IMR-90 (cell line): ENCODE measurements around the gene CLEC7A. TPM values are rescaled to one million over a fixed set of nuclear protein-coding genes. Genes with fewer than 3 reads are reported as not detected.

Experiments
- ATAC-seq: fragments of 200-7000 bp; cut with Tn5 transposase; 2 replicates; pipeline ENCODE4 v1.9.1; 2020; ENCODE audit warnings: low read depth, mild to moderate bottlenecking, moderate library complexity
- BruUV-seq: library from RNA; stranded (reverse); fragments of 400-500 nt; replicated peaks from 2 replicates; lab custom pipeline; 2021; lab: Mats Ljungman, UMichigan
- CTCF ChIA-PET: fragments of 300-600 bp; formaldehyde crosslinking; extraction: SDS; loops from one replicate; lab custom pipeline; 2021; ENCODE audit warnings: antibody characterized with exemption; lab: Yijun Ruan, JAX
- POLR2A ChIA-PET: fragments of 300-600 bp; sonication (Branson Sonifier 250); formaldehyde crosslinking; loops from one replicate; lab custom pipeline; 2022; ENCODE audit warnings: antibody characterized with exemption; ENCODE audit not compliant: unreplicated experiment; lab: Charles Lee
- DNase-seq: peaks from one replicate; pipeline ENCODE4 v3.0.0; 2013
- H2AFZ ChIP-seq: replicated peaks from 2 replicates; pipeline ENCODE3; 2013; ENCODE audit warnings: low read length, mild to moderate bottlenecking; ENCODE audit not compliant: poor library complexity
- H2AK5ac ChIP-seq: 2 replicates; pipeline ENCODE4 v1.6.1; 2013; ENCODE audit warnings: low read depth, low read length, inconsistent platforms
- H2AK9ac ChIP-seq: replicated peaks from 2 replicates; pipeline ENCODE3; 2013; ENCODE audit warnings: mild to moderate bottlenecking, low read depth, low read length, moderate library complexity; ENCODE audit not compliant: poor library complexity
- H2BK120ac ChIP-seq: 2 replicates; pipeline ENCODE4 v1.6.1; 2013; ENCODE audit warnings: low read depth, low read length, inconsistent platforms
- H2BK15ac ChIP-seq: 3 replicates; pipeline ENCODE4 v1.6.1; 2013; ENCODE audit warnings: low read depth, low read length, inconsistent platforms
- H2BK20ac ChIP-seq: 2 replicates; pipeline ENCODE4 v1.6.1; 2013; ENCODE audit warnings: low read depth, mild to moderate bottlenecking, inconsistent platforms, low read length, moderate library complexity
- H2BK5ac ChIP-seq: 2 replicates; pipeline ENCODE4 v1.6.1; 2013; ENCODE audit warnings: mild to moderate bottlenecking, low read depth, low read length, inconsistent platforms; ENCODE audit not compliant: poor library complexity, severe bottlenecking
- H3K14ac ChIP-seq: replicated peaks from 2 replicates; pipeline ENCODE4 v1.6.1; 2013; ENCODE audit warnings: low read depth, low read length, inconsistent platforms
- H3K18ac ChIP-seq: 2 replicates; pipeline ENCODE4 v1.6.1; 2013; ENCODE audit warnings: low read depth, low read length, control low read depth
- H3K23ac ChIP-seq: 2 replicates; pipeline ENCODE4 v1.6.1; 2013; ENCODE audit warnings: low read depth, low read length, inconsistent platforms
- H3K27ac ChIP-seq: 2 replicates; pipeline ENCODE4 v1.5.1; 2013; ENCODE audit warnings: mild to moderate bottlenecking, control low read depth, low read length; ENCODE audit not compliant: insufficient read depth
- H3K27me3 ChIP-seq: 2 replicates; pipeline ENCODE4 v1.6.1; 2013; ENCODE audit warnings: low read length; ENCODE audit not compliant: control insufficient read depth, insufficient read depth
- H3K36me3 ChIP-seq: 2 replicates; pipeline ENCODE4 v1.6.1; 2013; ENCODE audit warnings: low read length, mixed read lengths; ENCODE audit not compliant: control insufficient read depth, insufficient read depth
- H3K4ac ChIP-seq: 2 replicates; pipeline ENCODE4 v1.6.1; 2013; ENCODE audit warnings: low read depth, low read length, inconsistent platforms
- H3K4me1 ChIP-seq: 2 replicates; pipeline ENCODE4 v1.6.1; 2013; ENCODE audit warnings: low read length, mixed read lengths; ENCODE audit not compliant: control insufficient read depth, insufficient read depth
- H3K4me2 ChIP-seq: 2 replicates; pipeline ENCODE4 v1.6.1; 2013; ENCODE audit warnings: low read depth, mild to moderate bottlenecking, control low read depth, low read length, moderate library complexity
- H3K4me3 ChIP-seq: 2 replicates; pipeline ENCODE4 v1.5.1; 2013; ENCODE audit warnings: low read depth, mild to moderate bottlenecking, control low read depth, low read length, moderate library complexity; ENCODE audit not compliant: insufficient read depth
- H3K56ac ChIP-seq: 2 replicates; pipeline ENCODE4 v1.6.1; 2013; ENCODE audit warnings: low read length, inconsistent platforms; ENCODE audit not compliant: insufficient read depth; ENCODE audit errors: extremely low read depth
- H3K79me1 ChIP-seq, 2 experiments: 2 replicates each; pipeline ENCODE4 v1.6.1; 2013; ENCODE audit warnings: low read length in 2 of 2, inconsistent platforms in 1 of 2, low read depth in 1 of 2
- H3K9ac ChIP-seq: 2 replicates; pipeline ENCODE4 v1.6.1; 2013; ENCODE audit warnings: low read depth, low read length, control low read depth
- H3K9me1 ChIP-seq: 2 replicates; pipeline ENCODE4 v1.6.1; 2013; ENCODE audit warnings: low read length, inconsistent platforms; ENCODE audit not compliant: insufficient read depth
- H3K9me3 ChIP-seq: 2 replicates; pipeline ENCODE4 v1.6.1; 2013; ENCODE audit warnings: low read length; ENCODE audit not compliant: control insufficient read depth, insufficient read depth
- H4K20me1 ChIP-seq: 2 replicates; pipeline ENCODE4 v1.6.1; 2013; ENCODE audit warnings: low read length, inconsistent platforms; ENCODE audit not compliant: insufficient read depth
- H4K5ac ChIP-seq: 2 replicates; pipeline ENCODE4 v1.6.1; 2013; ENCODE audit warnings: mild to moderate bottlenecking, low read depth, low read length, control low read depth
- H4K8ac ChIP-seq, 2 experiments: 2 replicates each; pipeline ENCODE4 v1.6.1; 2013; ENCODE audit warnings: low read depth in 2 of 2, low read length in 2 of 2, control low read depth in 1 of 2, inconsistent platforms in 1 of 2
- H4K91ac ChIP-seq: 2 replicates; pipeline ENCODE4 v1.6.1; 2013; ENCODE audit warnings: low read depth, low read length, inconsistent platforms; ENCODE audit not compliant: insufficient read depth
- BHLHE40 ChIP-seq: fragments of 150-350 bp; IDR thresholded peaks from 2 replicates; pipeline ENCODE4 v1.6.1; 2016; ENCODE audit warnings: mild to moderate bottlenecking, low read depth, low read length
- CEBPB ChIP-seq: IDR thresholded peaks from 2 replicates; pipeline ENCODE4 v1.6.1; 2012; ENCODE audit warnings: low read depth, low read length, improper control_type of control experiment
- CHD1 ChIP-seq: IDR thresholded peaks from 2 replicates; pipeline ENCODE4 v1.6.1; 2012; ENCODE audit warnings: low read depth, low read length, improper control_type of control experiment
- CTCF ChIP-seq: conservative IDR thresholded peaks from 2 replicates; pipeline ENCODE4 v1.5.1; 2012; ENCODE audit warnings: mild to moderate bottlenecking, low read depth, low read length, improper control_type of control experiment
- ELK1 ChIP-seq: fragments of 150-350 bp; IDR thresholded peaks from 2 replicates; pipeline ENCODE4 v1.6.1; 2016; ENCODE audit warnings: low read depth, mild to moderate bottlenecking, low read length, moderate library complexity, borderline replicate concordance
- MXI1 ChIP-seq: IDR thresholded peaks from 2 replicates; pipeline ENCODE4 v1.6.1; 2012; ENCODE audit warnings: low read depth, mild to moderate bottlenecking, low read length, moderate library complexity, borderline replicate concordance
- NFE2L2 ChIP-seq: fragments of 150-350 bp; IDR thresholded peaks from 2 replicates; pipeline ENCODE4 v1.6.1; 2016; ENCODE audit warnings: low read depth, mild to moderate bottlenecking, low read length
- POLR2A ChIP-seq: IDR thresholded peaks from 2 replicates; pipeline ENCODE4 v1.6.1; 2012; ENCODE audit warnings: mild to moderate bottlenecking, low read depth, low read length
- RAD21 ChIP-seq: IDR thresholded peaks from 2 replicates; pipeline ENCODE4 v1.6.1; 2012; ENCODE audit warnings: low read length, improper control_type of control experiment
- RCOR1 ChIP-seq: IDR thresholded peaks from 2 replicates; pipeline ENCODE4 v1.6.1; 2012; ENCODE audit warnings: mild to moderate bottlenecking, low read length, improper control_type of control experiment; ENCODE audit not compliant: insufficient replicate concordance
- RFX5 ChIP-seq: IDR thresholded peaks from 2 replicates; pipeline ENCODE4 v1.8.0; 2012; ENCODE audit warnings: low read depth, mild to moderate bottlenecking, low read length, moderate library complexity
- SMC3 ChIP-seq: fragments of 150-350 bp; IDR thresholded peaks from 2 replicates; pipeline ENCODE4 v1.6.1; 2016; ENCODE audit warnings: low read depth, mild to moderate bottlenecking, antibody characterized with exemption, low read length, moderate library complexity
- USF2 ChIP-seq: fragments of 150-350 bp; IDR thresholded peaks from 2 replicates; pipeline ENCODE4 v1.6.1; 2017; ENCODE audit warnings: mild to moderate bottlenecking, antibody characterized with exemption, low read length, low read depth
- WGBS, 2 experiments: methylation state at CpG; one replicate each; pipeline versions ENCODE4 v1.1.5 to v1.1.7; 2013; ENCODE audit warnings: missing lambda C conversion rate in 2 of 2; ENCODE audit not compliant: insufficient read length in 1 of 2; ENCODE audit errors: extremely low coverage in 2 of 2; 5-methylcytosine and 5-hydroxymethylcytosine counted together
- dilution Hi-C: fragments of 300-500 bp; cut with HindIII; formaldehyde crosslinking; loops from one replicate; pipeline ENCODE4 v1.14.3; 2018; ENCODE audit warnings: low sequenced_read_pairs; ENCODE audit not compliant: unreplicated experiment
- in situ Hi-C: fragments of 300-500 bp; cut with MboI; formaldehyde crosslinking; loops from 3 replicates; pipeline ENCODE4 v1.14.3; 2019; ENCODE audit warnings: low sequenced_read_pairs, inconsistent platforms, mixed read lengths
- intact Hi-C: fragments of 100-400 bp; cut with micrococcal nuclease; formaldehyde crosslinking; loops from 2 replicates; pipeline ENCODE4 v1.10.0; 2022
- polyA plus RNA-seq, 3 experiments: library from polyadenylated mRNA; depleted of rRNA; stranded (reverse); fragments of >200 nt; gene quantifications; 2 replicates each; pipeline ENCODE4 v1.2.3, GENCODE V29; 2012; ENCODE audit warnings: low replicate concordance in 1 of 3
- total RNA-seq: library from RNA; depleted of rRNA; stranded (reverse); fragments of >200 nt; gene quantifications from 2 replicates; pipeline ENCODE4 v1.2.3, GENCODE V29; 2012

CLEC7A gene
- total and polyA plus RNA-seq, 2 of the 4 experiments (the other 2 are of a cell fraction) = not detected

- peaks cover 8% of the 10 kb centered on the region for H3K4me1 ChIP-seq
- H3K9me1 ChIP-seq = no peaks in the 10 kb centered on the region
- peak overlapping the region; percentile 37 for H3K4me3 ChIP-seq
- no peaks in the 10 kb centered on the region for H3K79me1 ChIP-seq
- H3K36me3 ChIP-seq = no peaks in the 10 kb centered on the region
- H3K4me2 ChIP-seq = peak overlapping the region; percentile 75
- peak overlapping the region; percentile 97 for H4K5ac ChIP-seq
- H4K20me1 ChIP-seq = no peaks in the 10 kb centered on the region
- peak overlapping the region; percentile 78 for H2BK5ac ChIP-seq
- H3K56ac ChIP-seq = peak overlapping the region; percentile 41; the same call in 1 of the 2 replicates
- H3K18ac ChIP-seq = peak overlapping the region; percentile 85
- H2BK120ac ChIP-seq = peak overlapping the region; percentile 98
- WGBS, 2 experiments = 6% methylated on average over 18 of the region's 46 CpGs; no CpG with 5 or more reads in 1 of the 2 experiments
- H3K14ac ChIP-seq = peak overlapping the region; percentile 93
- H3K27me3 ChIP-seq = no peaks in the 10 kb centered on the region
- no peaks in the 10 kb centered on the region for H3K9me3 ChIP-seq
- H2BK15ac ChIP-seq = peak overlapping the region; percentile 79; the same call in 2 of the 3 replicates
- POLR2A ChIA-PET = interaction anchor here (0.7 to 1.0 kb wide), 2 partner anchors 10 to 60 kb away, joined by 4 read pairs; no protein-coding TSS in a partner anchor
- intact Hi-C loops (loop anchor here (1.0 to 2.0 kb wide), 3 partner anchors 37 to 409 kb away; no protein-coding TSS in a partner anchor), dilution Hi-C loops (no loop called here), in situ Hi-C loops (loop anchor here (5.0 kb wide), 1 partner anchor 39 kb away; no protein-coding TSS in a partner anchor)
- DNase-seq = peak; percentile 63
- ATAC-seq = peak; percentile 95
- peak overlapping the region; percentile 96 for H2BK20ac ChIP-seq
- peak overlapping the region; percentile 89; the same call in 1 of the 2 replicates for H3K23ac ChIP-seq
- peak overlapping the region; percentile 98 for H2AFZ ChIP-seq
- H2AK9ac ChIP-seq = peak overlapping the region; percentile 86
- peak overlapping the region; percentile 56 for H3K9ac ChIP-seq
- peak overlapping the region; percentile 42 to 94 for H4K8ac ChIP-seq
- peak overlapping the region; percentile 68 for H3K27ac ChIP-seq
- no TSS peak for BruUV-seq
- H2AK5ac ChIP-seq = peak overlapping the region; percentile 54
- H3K4ac ChIP-seq = peak overlapping the region; percentile 95
- peak overlapping the region; percentile 90 for H4K91ac ChIP-seq
- CTCF ChIA-PET = interaction anchor here (0.6 to 2.6 kb wide), 14 partner anchors 10 to 526 kb away, joined by 3 to 31 read pairs (median 3); partner anchors contain the start of genes GABARAPL1 and OLR1
- TF ChIP-seq BHLHE40 (no peak), SMC3 (peak; percentile 83), ELK1 (no peak), MXI1 (no peak), RFX5 (no peak), NFE2L2 (no peak), CHD1 (no peak), POLR2A (no peak), CTCF (peak; percentile 75), CEBPB (no peak), USF2 (no peak), RCOR1 (no peak), RAD21 (peak; percentile 77)
These were observed 23.5 kb upstream of the CLEC7A start for GRCh38 chr12:10153271-10154144.
